ENCODE results near the gene TMEM254.
"Not testable (repeated sequence)": the region's sequence is repeated elsewhere in the genome, so short reads cannot be mapped to it uniquely, and the experiment has no call there.

TMEM254 gene

DNA sequence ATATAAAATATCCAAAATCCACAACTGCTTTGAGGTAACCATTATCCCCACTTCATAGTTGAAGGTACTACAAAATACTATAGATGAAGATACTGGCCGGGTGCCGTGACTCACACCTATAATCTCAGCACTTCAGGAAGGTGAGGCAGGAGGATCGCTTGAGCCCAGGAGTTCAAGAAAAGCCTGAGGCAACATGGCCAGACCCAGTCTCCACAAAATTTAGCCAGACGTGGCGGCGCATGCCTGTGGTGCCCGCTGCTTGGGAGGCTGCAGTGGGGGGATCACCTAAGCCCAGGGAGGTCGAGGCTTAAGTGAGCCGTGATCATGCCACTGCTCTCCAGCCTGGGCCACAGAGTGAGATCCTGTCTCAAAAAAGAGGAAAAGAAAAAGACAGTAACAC is 21.7 kb downstream of the TMEM254 start:
- Mint-ChIP-seq H3K4me3 (no peak overlapping the region), H3K9me3 (no peaks in the 10 kb centered on the region), H3K36me3 (no peaks in the 10 kb centered on the region), H3K27ac (no peak overlapping the region), H3K4me1 (peaks cover 6% of the 10 kb centered on the region)
- DNase-seq (ENCODE audit: low spot score in 2 of 2): no peak
- no peak for ATAC-seq

DNA sequence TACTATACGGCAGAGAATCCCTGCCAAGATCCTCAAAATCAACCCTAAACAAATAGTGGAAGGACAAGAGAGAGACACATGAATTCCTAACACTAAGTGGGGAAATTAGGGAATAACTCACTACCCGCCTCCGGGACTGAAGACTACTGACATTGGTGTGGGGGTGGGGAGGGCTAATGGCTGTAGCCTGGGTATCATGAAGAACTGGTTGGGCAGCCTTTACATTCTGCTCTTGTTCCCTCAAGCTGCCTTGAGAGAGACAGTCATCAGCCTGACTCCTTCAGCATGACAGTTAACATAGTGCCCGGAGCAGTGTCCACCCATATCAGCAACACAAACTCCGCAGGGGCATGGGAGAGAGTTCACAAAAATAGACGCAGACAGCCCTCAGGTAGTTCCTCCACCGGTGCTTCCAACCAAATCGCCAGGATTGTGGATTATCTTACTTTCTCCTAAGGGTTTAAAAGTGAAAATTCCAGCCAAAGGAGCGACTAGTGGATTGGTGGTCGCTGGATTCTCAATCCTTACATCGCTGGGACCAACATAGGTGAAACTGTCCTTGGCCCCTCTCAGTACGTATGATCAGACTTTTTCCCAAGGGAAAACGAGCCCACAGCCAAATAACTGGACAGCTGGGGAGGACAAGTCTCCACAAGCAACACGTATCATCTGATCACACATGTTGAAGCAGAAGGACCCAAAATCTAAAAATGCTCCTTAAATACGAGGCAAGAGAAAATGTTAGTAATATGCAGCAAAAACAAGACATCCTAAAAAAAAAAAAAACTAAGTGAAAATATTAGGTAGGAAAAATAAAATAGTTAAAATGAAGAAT is 22.6 kb downstream of the TMEM254 start:
- H3K27ac Mint-ChIP-seq: no peak overlapping the region
- no peaks in the 10 kb centered on the region for H3K9me3 Mint-ChIP-seq
- DNase-seq (ENCODE audit: low spot score in 2 of 2): no peak
- peaks cover 6% of the 10 kb centered on the region for H3K4me1 Mint-ChIP-seq
- no peak overlapping the region for H3K4me3 Mint-ChIP-seq
- no peak for ATAC-seq
- no peaks in the 10 kb centered on the region for H3K36me3 Mint-ChIP-seq

DNA sequence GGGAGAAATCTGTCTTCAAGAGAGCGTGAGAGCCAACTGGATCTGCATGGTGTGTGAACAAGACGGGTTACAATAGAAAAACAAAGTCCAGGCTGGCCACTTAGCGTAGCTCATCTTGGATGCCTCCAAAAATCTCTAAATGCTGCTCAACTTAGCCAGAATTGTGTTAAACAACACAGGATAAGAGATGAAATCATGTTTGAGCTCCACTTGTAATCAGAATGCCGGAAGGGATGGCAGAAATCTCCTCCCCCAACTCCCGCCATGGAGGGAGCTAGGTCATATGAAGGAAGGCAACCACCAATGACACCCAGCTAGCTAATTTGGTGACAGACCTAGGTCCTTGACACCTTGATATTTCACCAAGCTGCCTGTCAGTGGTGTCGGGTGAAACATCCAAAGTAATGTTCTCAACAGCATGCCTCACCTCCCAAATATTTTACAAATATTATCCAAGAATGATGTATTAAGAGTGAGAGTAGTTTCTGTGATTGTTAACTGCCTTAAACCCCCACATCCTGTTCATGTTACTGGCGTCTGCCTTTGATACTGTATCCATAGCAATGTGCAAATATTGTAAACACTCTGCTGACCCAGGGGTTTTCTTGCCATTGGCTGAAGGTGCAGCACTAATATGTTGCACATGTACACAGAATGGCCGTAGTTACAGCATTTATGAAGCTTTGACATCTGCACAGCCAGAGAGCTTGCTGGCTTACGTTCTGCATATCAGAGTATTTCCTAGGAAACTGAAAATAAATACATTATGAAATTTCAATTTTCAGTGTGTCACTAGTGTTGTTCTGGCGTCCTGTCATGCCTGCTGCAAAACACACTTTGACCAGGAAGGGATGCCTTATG is 25.8 kb downstream of the TMEM254 start:
- Mint-ChIP-seq H3K9me3 (peaks cover 8% of the 10 kb centered on the region), H3K4me3 (no peak overlapping the region), H3K36me3 (no peaks in the 10 kb centered on the region), H3K27ac (no peak overlapping the region), H3K4me1 (peaks cover 6% of the 10 kb centered on the region)
- DNase-seq (ENCODE audit: low spot score in 2 of 2) (no peak), ATAC-seq (peak; percentile 70)

DNA sequence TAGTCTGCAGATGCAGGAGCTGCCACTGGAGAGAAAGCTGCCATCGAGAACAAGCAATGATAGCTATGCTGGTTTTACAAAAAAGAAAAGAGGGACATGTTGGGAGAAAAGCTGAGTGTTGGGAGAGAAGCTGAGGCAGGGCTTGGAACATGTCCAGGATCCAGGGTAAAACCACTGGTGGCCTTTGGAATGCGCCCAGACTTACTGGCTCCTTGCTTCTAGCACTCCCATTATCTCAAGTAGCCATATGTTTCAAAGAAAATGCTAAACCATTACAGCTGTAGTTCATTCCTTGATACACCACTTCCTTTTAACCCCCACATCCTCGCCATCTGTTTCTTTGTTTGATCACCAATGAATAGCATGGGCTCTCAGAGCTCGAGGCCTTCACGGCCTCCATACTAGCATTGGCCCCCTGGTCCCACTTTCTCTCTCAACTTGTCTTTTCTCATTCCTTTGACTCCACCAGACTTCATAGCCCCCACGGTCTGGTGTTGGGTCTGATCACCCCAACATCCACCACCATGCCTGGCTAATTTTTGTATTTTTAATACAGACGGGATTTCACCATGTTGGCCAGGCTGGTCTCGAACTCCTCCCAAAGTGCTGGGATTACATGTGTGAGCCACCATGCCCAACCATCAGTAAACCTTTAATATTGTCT is 30.2 kb downstream of the TMEM254 start:
- no peaks in the 10 kb centered on the region for H3K36me3 Mint-ChIP-seq
- no peak overlapping the region for H3K27ac Mint-ChIP-seq
- H3K4me3 Mint-ChIP-seq: no peak overlapping the region
- peaks cover 8% of the 10 kb centered on the region for H3K9me3 Mint-ChIP-seq
- peaks cover 6% of the 10 kb centered on the region for H3K4me1 Mint-ChIP-seq
- DNase-seq (ENCODE audit: low spot score in 2 of 2) (no peak), ATAC-seq (no peak)

GRCh38 chr10:80110986-80111385 is 32.5 kb downstream of the TMEM254 start:
- no peak for DNase-seq (ENCODE audit: low spot score in 2 of 2)
- Mint-ChIP-seq H3K36me3 (no peaks in the 10 kb centered on the region), H3K4me1 (peaks cover 6% of the 10 kb centered on the region), H3K27ac (no peak overlapping the region), H3K9me3 (peaks cover 8% of the 10 kb centered on the region), H3K4me3 (peak overlapping the region; percentile 53)
- no peak for ATAC-seq

- H3K4me1 Mint-ChIP-seq: no peaks in the 10 kb centered on the region
Observed at GRCh38 chr10:80118669-80119068, 40.2 kb downstream of the TMEM254 start.

DNA sequence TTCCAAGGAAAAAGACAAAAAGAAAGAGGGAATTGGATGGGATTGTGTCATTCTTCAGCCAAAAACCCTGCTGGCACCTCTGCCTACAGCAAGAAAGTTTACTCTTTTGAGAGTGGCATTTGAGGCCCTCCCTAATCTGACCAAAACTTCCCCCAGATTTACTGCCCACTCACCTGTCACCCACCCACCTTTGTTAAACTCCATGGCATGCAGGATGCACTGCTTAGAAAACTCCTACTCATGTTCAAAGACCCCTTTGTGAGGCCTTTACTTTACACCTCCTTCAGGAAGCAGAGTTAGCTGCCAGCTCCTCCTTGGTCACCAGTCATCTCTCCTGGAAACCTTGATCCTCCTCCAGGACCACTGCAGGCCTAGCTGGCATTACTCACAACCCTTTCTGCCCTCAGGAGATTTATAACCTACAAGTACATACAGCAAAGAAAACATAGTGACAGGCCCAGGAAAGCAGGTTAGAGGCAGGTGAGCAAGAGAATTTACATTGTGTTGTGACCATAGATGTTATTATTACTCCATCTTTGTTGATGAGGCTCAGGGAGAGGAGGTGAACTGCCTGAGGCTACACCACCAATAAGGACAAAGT is 43.7 kb downstream of the TMEM254 start:
- H3K4me1 Mint-ChIP-seq: no peaks in the 10 kb centered on the region
- H3K27ac Mint-ChIP-seq: no peak overlapping the region
- ATAC-seq (no peak), DNase-seq (ENCODE audit: low spot score in 2 of 2) (no peak)
- no peak overlapping the region for H3K4me3 Mint-ChIP-seq
- no peaks in the 10 kb centered on the region for H3K9me3 Mint-ChIP-seq
- H3K36me3 Mint-ChIP-seq: no peaks in the 10 kb centered on the region

More at GRCh38 chr10:80118669-80119068, 40.2 kb downstream of the TMEM254 start:
- H3K36me3 Mint-ChIP-seq: no peaks in the 10 kb centered on the region
- H3K27ac Mint-ChIP-seq: no peak overlapping the region
- ATAC-seq (no peak), DNase-seq (ENCODE audit: low spot score in 2 of 2) (no peak)
- H3K9me3 Mint-ChIP-seq: no peaks in the 10 kb centered on the region
- H3K4me3 Mint-ChIP-seq: no peak overlapping the region

DNA sequence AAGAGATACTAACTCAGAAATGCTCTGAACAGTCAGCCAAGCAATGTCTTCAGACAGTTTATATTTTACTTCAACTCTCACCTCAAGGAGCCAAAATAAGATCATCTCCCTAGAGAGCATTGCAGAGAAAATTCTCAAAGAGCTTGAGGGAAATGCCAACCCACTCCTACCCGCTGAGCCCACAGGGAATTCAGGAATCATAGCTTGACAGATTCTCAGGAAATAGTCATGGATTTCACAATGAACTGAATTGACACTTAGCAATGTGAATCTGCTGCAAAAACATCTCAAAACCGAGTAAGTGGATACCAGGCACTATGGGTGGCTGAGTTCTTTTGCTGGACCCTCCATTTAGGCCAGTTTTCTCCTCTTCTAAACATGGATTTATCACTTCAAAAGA is 44.3 kb downstream of the TMEM254 start:
- Mint-ChIP-seq H3K36me3 (no peaks in the 10 kb centered on the region), H3K9me3 (no peaks in the 10 kb centered on the region), H3K4me3 (no peak overlapping the region), H3K27ac (no peak overlapping the region), H3K4me1 (no peaks in the 10 kb centered on the region)
- no peak for ATAC-seq
- DNase-seq (ENCODE audit: low spot score in 2 of 2): no peak

GRCh38 chr10:80126876-80127275 is 48.4 kb downstream of the TMEM254 start:
- Mint-ChIP-seq H3K4me1 (no peaks in the 10 kb centered on the region), H3K27ac (no peak overlapping the region), H3K9me3 (no peaks in the 10 kb centered on the region), H3K36me3 (no peaks in the 10 kb centered on the region), H3K4me3 (no peak overlapping the region)
- DNase-seq (ENCODE audit: low spot score in 2 of 2) (no peak), ATAC-seq (peak; percentile 42)

DNA sequence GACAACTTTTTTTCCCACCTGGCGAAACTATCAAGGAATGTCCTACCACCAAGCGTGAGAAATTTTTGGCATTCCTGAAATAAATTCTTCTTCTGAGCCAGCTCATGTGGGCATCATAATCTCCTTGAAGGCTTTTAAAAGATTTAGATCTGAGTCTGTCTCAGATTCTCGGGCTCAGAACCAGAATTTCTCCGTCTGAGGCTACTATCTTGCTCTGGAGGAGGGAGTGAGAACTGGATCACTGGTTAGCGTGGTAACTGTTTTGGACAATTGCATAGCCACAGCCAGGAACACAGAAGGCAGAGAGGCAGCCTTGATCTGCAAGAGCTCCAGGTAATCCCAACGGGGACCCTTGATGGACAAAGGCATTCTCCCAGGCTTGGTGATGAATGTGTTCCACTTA is 53.0 kb downstream of the TMEM254 start:
- Mint-ChIP-seq H3K9me3 (no peaks in the 10 kb centered on the region), H3K36me3 (no peaks in the 10 kb centered on the region), H3K4me1 (peaks cover 7% of the 10 kb centered on the region), H3K4me3 (no peak overlapping the region), H3K27ac (no peak overlapping the region)
- DNase-seq (ENCODE audit: low spot score in 2 of 2): no peak
- ATAC-seq: no peak

GRCh38 chr10:80132299-80133139 is 54.1 kb downstream of the TMEM254 start, which contains the start of gene PLAC9:
Gene PLAC9, plus strand, starts transcription at chr10:80132730. Its CDS starts 33 bp downstream, at chr10:80132763.
- no peaks in the 10 kb centered on the region for H3K36me3 Mint-ChIP-seq

GRCh38 chr10:80133206-80133605 is 54.7 kb downstream of the TMEM254 start:
- DNase-seq (ENCODE audit: low spot score in 2 of 2) (no peak), ATAC-seq (no peak)
- Mint-ChIP-seq H3K9me3 (no peaks in the 10 kb centered on the region), H3K4me1 (peaks cover 7% of the 10 kb centered on the region), H3K27ac (no peak overlapping the region), H3K4me3 (no peak overlapping the region), H3K36me3 (no peaks in the 10 kb centered on the region)

More at GRCh38 chr10:80132299-80133139, 54.1 kb downstream of the TMEM254 start, which contains the start of gene PLAC9:
- ATAC-seq (no peak), DNase-seq (ENCODE audit: low spot score in 2 of 2) (no peak)
- H3K4me3 Mint-ChIP-seq: no peak within 1 kb of the TSS
- H3K9me3 Mint-ChIP-seq: no peaks in the 10 kb centered on the region
- no peak within 1 kb of the TSS for H3K27ac Mint-ChIP-seq
- H3K4me1 Mint-ChIP-seq: peaks cover 7% of the 10 kb centered on the region

- not testable (repeated sequence) for H3K36me3 Mint-ChIP-seq; H3K4me1 Mint-ChIP-seq; H3K9me3 Mint-ChIP-seq; H3K27ac Mint-ChIP-seq; ATAC-seq; DNase-seq (ENCODE audit: low spot score in 2 of 2); H3K4me3 Mint-ChIP-seq
Observed at GRCh38 chr10:80133687-80134086, 55.2 kb downstream of the TMEM254 start.

GRCh38 chr10:80136134-80136571 is 57.7 kb downstream of the TMEM254 start:
- Mint-ChIP-seq H3K36me3 (peaks cover under 1% of the 10 kb centered on the region), H3K4me1 (peaks cover 7% of the 10 kb centered on the region), H3K9me3 (no peaks in the 10 kb centered on the region), H3K27ac (no peak overlapping the region), H3K4me3 (no peak overlapping the region)
- no peak for DNase-seq (ENCODE audit: low spot score in 2 of 2)
- no peak for ATAC-seq

Measured in stimulated activated effector memory CD8-positive, alpha-beta T cell treated with anti-CD3 and anti-CD28 coated beads, Interleukin-12 subunit alpha, Interleukin-12 subunit beta, amount 100 ng/mL, for 72 hours (primary cell).